Kidney epithelial cell (primary cell): Measurements from ENCODE around the gene LMX1B. TPM values are rescaled to one million over a fixed set of nuclear protein-coding genes. Genes with fewer than 3 reads are reported as not detected.

Source experiments
- DNase-seq: peaks from one replicate; pipeline ENCODE4 v3.0.0-alpha.2; 2010; ENCODE audit warnings: low read depth
- H3K27me3 ChIP-seq: 2 replicates; pipeline ENCODE4 v1.6.0; 2011; ENCODE audit warnings: low read length; ENCODE audit not compliant: control insufficient read depth, insufficient read depth
- H3K36me3 ChIP-seq: 2 replicates; pipeline ENCODE4 v1.5.1; 2011; ENCODE audit warnings: low read length; ENCODE audit not compliant: control insufficient read depth, insufficient read depth
- H3K4me3 ChIP-seq: 2 replicates; pipeline ENCODE4 v1.5.1; 2011; ENCODE audit warnings: low read depth, mild to moderate bottlenecking, control low read depth, low read length
- total RNA-seq: library from RNA; depleted of rRNA; stranded (reverse); fragments of >200 nt; gene quantifications from 2 replicates; pipeline ENCODE4 v1.2.3, GENCODE V29; 2015
- TF ChIP-seq, protein P1 (sequence below): IDR thresholded peaks from 2 replicates; pipeline ENCODE4 v1.5.1; 2011; ENCODE audit warnings: mild to moderate bottlenecking, moderate library complexity, low read length, control low read depth, inconsistent platforms; ENCODE audit not compliant: insufficient read depth, poor library complexity, severe bottlenecking

The LMX1B gene
- total RNA-seq, 1 donor from 2014 or later: 2.6 TPM

DNA sequence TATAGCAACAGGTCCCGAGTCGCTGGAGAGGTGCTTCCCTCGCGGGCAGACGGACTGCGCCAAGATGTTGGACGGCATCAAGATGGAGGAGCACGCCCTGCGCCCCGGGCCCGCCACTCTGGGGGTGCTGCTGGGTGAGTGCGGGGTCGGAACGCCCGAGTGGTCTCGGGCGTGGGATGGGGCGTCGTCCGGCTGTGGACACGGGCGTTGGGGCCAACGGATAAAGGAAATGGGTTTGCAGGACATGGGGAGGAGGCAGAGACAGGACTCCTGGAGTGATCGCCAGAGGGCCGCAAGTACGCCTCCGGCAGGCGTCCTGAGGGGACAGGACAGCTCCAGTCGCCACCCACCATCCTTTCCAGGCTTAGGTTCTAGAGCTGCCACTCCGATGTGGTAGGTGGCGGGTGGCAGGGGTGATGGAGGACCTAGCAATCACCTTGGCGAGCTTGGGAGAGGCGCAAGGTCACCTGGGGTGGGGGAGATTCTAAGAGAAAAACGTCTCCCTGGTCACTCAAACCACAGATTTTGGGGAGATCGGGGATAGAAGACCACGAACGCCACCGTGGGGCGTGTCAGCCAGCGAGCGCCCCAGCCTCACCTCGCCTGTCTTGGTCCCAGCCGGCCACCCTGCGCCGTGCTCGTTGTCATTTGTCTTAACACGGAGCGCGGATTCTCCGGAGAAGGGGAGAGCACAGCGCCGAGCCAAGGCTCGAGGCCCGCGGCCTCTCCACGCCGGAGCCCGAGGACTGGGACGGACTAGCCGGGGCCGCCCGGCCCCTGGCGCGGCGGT, 922 bp downstream of the LMX1B start:
- Histone ChIP-seq H3K4me3 (no peak overlapping the region), H3K27me3 (peaks cover 85% of the 10 kb centered on the region), H3K36me3 (no peaks in the 10 kb centered on the region)
- no peak for DNase-seq
- TF ChIP-seq, protein P1, sequence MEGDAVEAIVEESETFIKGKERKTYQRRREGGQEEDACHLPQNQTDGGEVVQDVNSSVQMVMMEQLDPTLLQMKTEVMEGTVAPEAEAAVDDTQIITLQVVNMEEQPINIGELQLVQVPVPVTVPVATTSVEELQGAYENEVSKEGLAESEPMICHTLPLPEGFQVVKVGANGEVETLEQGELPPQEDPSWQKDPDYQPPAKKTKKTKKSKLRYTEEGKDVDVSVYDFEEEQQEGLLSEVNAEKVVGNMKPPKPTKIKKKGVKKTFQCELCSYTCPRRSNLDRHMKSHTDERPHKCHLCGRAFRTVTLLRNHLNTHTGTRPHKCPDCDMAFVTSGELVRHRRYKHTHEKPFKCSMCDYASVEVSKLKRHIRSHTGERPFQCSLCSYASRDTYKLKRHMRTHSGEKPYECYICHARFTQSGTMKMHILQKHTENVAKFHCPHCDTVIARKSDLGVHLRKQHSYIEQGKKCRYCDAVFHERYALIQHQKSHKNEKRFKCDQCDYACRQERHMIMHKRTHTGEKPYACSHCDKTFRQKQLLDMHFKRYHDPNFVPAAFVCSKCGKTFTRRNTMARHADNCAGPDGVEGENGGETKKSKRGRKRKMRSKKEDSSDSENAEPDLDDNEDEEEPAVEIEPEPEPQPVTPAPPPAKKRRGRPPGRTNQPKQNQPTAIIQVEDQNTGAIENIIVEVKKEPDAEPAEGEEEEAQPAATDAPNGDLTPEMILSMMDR: no peak

DNA sequence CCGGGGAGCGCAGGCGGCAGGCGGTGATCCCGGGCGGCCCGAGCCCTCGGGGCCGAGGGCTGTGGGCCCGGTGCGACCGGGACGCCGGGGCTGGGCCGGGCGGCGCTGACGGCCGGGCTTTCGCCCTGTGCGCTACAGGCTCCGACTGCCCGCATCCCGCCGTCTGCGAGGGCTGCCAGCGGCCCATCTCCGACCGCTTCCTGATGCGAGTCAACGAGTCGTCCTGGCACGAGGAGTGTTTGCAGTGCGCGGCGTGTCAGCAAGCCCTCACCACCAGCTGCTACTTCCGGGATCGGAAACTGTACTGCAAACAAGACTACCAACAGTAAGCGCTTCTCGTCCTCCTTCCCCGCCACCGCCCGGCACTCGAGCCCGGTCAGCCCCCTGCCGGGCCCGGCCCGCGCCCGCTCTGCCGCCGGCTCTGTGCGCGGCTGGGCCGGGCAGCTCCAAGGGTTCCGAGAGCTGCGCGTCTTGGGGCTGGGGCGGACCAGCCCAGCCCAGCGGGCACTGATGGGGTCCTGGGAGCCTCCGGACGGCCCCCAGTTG, 1.6 kb downstream of the LMX1B start:
- Histone ChIP-seq H3K27me3 (peaks cover 84% of the 10 kb centered on the region), H3K4me3 (no peak overlapping the region), H3K36me3 (no peaks in the 10 kb centered on the region)
- DNase-seq: no peak
- TF ChIP-seq, protein P1: no peak

DNA sequence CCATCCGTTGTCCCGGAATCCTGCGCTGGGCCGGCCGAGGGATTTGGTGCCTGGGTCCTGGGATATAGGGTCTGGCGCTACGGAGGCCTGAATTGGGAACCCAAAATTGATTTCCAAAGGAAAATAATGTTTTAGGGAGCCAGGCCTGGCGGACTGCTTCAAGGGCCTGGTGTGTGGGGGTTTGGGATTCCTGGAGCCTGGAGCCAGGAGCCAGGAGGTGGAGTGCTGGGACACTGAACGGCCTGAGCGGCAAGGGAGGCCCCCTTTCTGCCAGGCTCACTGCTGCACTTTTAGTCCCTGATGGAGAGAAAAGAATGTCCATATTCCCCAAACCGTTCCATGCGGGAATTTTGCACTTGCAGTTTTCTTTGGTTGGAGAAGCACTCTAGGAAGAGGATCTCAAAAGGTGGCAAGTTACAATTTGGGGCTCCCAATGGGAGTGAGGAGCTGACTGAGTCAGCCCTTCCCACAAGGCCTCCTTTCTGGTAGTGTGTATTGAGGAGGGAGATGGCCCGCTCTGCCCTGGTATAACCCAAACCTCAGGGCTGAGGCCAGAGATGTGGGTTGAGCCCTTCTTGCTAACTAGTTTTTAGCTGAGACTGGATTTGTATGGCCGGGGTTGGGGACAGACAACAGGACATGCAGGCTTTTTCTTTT, 2.2 kb downstream of the LMX1B start:
- Histone ChIP-seq H3K27me3 (peaks cover 84% of the 10 kb centered on the region), H3K36me3 (no peaks in the 10 kb centered on the region), H3K4me3 (no peak overlapping the region)
- no peak for DNase-seq
- TF ChIP-seq, protein P1: no peak

DNA sequence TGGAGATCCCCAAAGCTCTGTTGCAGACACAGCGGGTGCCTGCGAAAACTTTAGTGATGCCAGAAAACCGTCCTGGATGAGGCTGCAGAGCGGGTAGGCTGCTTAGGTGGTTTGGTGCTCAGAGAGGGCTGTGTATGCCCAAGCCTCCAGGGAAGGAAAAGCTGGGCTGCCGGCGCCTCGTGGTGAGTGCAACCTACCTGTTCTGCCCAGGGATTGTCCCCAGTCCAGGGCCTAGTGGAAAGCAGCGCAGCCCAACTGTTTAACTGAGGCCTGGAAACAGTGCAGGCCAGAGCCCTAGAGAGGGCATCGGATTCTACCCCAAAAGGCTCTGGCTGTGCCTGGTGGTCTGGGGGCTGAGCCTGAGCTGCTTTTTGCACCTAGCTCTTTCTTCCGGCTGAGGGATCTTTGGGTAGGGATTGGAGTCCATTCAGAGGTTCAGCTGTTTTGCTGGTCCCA, 2.8 kb downstream of the LMX1B start:
- TF ChIP-seq, protein P1: no peak
- Histone ChIP-seq H3K36me3 (no peaks in the 10 kb centered on the region), H3K4me3 (no peak overlapping the region), H3K27me3 (peaks cover 81% of the 10 kb centered on the region)
- no peak for DNase-seq

DNA sequence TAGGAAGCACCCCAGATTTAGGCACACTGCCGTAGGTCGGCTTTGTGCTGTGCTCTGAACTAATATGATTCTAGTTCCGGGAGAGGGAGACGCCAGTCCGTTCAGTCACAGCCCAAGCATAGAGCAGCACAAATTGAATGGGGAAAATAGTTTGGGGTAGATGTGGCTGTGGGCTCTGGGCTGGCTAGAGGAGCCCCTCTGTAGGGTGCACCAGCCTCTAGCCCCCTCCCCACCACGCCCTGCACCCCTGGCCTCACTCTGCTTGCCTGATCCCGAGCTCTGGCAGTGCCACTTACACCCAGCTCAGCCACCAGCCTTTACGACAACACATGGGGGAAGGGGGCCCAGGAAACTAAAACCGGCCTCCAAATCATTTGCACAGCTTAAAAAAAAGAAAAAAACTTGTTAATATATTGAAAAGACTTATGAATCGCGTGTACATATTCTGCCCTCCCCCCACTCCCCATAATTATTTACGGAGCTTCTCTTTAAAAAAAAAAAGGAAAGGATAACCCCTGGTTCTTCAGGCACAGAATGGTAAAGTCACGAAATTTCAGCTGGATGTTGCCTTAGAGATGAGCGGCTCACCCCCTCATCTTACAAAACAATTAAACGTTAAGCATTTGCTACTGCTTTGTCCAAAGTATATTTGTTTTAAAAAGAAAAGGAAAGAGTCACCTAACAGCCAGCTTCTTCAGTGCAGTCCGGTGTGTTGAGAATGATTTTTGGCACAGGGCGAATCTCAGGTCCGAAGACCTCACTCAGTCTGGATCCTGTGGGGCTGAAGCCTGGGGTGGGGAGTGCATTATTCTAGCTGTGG, 3.5 kb downstream of the LMX1B start:
- no peak overlapping the region for H3K4me3 ChIP-seq
- TF ChIP-seq, protein P1: no peak
- no peak for DNase-seq
- peaks cover 80% of the 10 kb centered on the region for H3K27me3 ChIP-seq
- no peaks in the 10 kb centered on the region for H3K36me3 ChIP-seq
